ENCODE results near the gene CARMIL1. TPM values are rescaled to one million over a fixed set of nuclear protein-coding genes. Genes with fewer than 3 reads are reported as not detected.

Gene CARMIL1
- total RNA-seq, 1 donor from 2014 or later = 15.7 TPM

GRCh38 chr6:25280344-25281074 lies 1.3 kb downstream of the CARMIL1 start:
- H3K36me3 Mint-ChIP-seq = peaks cover 4% of the 10 kb centered on the region
- H3K9me3 Mint-ChIP-seq = no peaks in the 10 kb centered on the region
- peaks cover 36% of the 10 kb centered on the region for H3K4me1 Mint-ChIP-seq
- peak overlapping the region; percentile 54 for H3K27ac Mint-ChIP-seq
- no peak for TF ChIP-seq CTCF (IDR thresholded peaks at IDR 0.05; ENCODE audit: unreplicated experiment)
- no peaks in the 10 kb centered on the region for H3K27me3 Mint-ChIP-seq (ENCODE audit: low read depth)
- peak overlapping the region; percentile 82 for H3K4me3 Mint-ChIP-seq
- no peak for DNase-seq (ENCODE audit: low spot score in 2 of 2, unreplicated experiment in 2 of 2)

GRCh38 chr6:25286891-25287290 lies 7.7 kb downstream of the CARMIL1 start:
- Mint-ChIP-seq H3K27me3 (ENCODE audit: low read depth) (no peaks in the 10 kb centered on the region), H3K4me1 (peaks cover 3% of the 10 kb centered on the region), H3K36me3 (peaks cover 4% of the 10 kb centered on the region), H3K4me3 (no peak overlapping the region), H3K27ac (no peak overlapping the region), H3K9me3 (no peaks in the 10 kb centered on the region)
- DNase-seq (ENCODE audit: low spot score in 2 of 2, unreplicated experiment in 2 of 2) = no peak
- no peak for TF ChIP-seq CTCF (IDR thresholded peaks at IDR 0.05; ENCODE audit: unreplicated experiment)

- Mint-ChIP-seq H3K9me3 (no peaks in the 10 kb centered on the region), H3K27me3 (ENCODE audit: low read depth) (no peaks in the 10 kb centered on the region), H3K36me3 (peaks cover 4% of the 10 kb centered on the region), H3K4me3 (no peak overlapping the region), H3K4me1 (no peaks in the 10 kb centered on the region), H3K27ac (no peak overlapping the region)
- no peak for DNase-seq (ENCODE audit: low spot score in 2 of 2, unreplicated experiment in 2 of 2)
- TF ChIP-seq CTCF (IDR thresholded peaks at IDR 0.05; ENCODE audit: unreplicated experiment) = no peak
Observed at GRCh38 chr6:25287941-25288340, 8.8 kb downstream of the CARMIL1 start.

- no peak for TF ChIP-seq CTCF (IDR thresholded peaks at IDR 0.05; ENCODE audit: unreplicated experiment)
- H3K27ac Mint-ChIP-seq = no peak overlapping the region
Observed at GRCh38 chr6:25288518-25288917, 9.3 kb downstream of the CARMIL1 start.

DNA sequence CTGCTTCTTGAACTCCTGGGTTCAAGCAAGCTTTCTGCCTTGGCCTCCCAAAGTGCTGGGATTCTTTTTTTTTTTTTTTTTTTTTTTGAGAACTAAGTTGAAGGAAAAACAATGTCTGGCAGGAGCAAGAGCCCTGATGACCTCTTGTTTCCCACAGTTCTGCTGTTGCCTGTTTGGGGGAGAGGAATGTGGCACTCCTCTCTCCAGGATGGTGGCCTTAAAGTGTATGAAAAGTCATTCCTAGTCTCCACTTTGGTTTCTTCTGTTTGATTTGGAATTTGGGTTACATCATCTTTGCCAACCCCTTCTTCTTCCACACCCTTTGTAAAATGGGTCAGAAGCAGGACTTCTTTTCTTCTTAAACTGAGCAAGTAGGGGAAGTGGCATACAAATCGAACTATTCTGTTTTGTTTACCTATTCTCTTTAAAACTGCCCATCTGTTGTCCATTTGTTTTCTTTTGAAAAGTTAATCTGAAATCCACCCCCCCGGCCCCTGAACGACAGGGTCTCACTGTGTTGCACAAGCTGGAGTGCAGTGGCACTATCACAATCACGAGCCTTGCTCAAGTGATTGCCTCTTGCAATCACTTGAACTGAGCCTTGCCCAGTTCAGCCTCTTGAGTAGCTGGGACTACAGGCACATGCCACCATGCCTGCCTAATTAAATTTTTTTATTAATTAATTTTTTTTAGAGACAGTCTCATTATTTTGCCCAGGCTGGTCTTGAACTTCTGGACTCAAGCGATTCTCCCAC lies 11.3 kb downstream of the CARMIL1 start:
- H3K27me3 Mint-ChIP-seq (ENCODE audit: low read depth) = no peaks in the 10 kb centered on the region
- no peak overlapping the region for H3K27ac Mint-ChIP-seq
- H3K4me3 Mint-ChIP-seq = no peak overlapping the region

More at GRCh38 chr6:25288518-25288917, 9.3 kb downstream of the CARMIL1 start:
- Mint-ChIP-seq H3K4me3 (no peak overlapping the region), H3K36me3 (peaks cover 4% of the 10 kb centered on the region), H3K27me3 (ENCODE audit: low read depth) (no peaks in the 10 kb centered on the region), H3K9me3 (no peaks in the 10 kb centered on the region), H3K4me1 (no peaks in the 10 kb centered on the region)
- no peak for DNase-seq (ENCODE audit: low spot score in 2 of 2, unreplicated experiment in 2 of 2)

More for the DNA sequence above, 11.3 kb downstream of the CARMIL1 start:
- no peak for TF ChIP-seq CTCF (IDR thresholded peaks at IDR 0.05; ENCODE audit: unreplicated experiment)
- Mint-ChIP-seq H3K4me1 (no peaks in the 10 kb centered on the region), H3K9me3 (no peaks in the 10 kb centered on the region), H3K36me3 (no peaks in the 10 kb centered on the region)
- no peak for DNase-seq (ENCODE audit: low spot score in 2 of 2, unreplicated experiment in 2 of 2)

All from mesothelial cell of epicardium (in vitro differentiated cells).